IgD-negative memory B cell (primary cell): ENCODE results near the gene LTK. TPM values are rescaled to one million over a fixed set of nuclear protein-coding genes. Genes with fewer than 3 reads are reported as not detected.

Source experiments
- H3K27ac Mint-ChIP-seq, 3 donors: one replicate each; pipeline ENCODE4 v1.8.0; 2020 to 2022; ENCODE audit warnings: mild to moderate bottlenecking in 3 of 3, mixed read lengths in 3 of 3, moderate library complexity in 1 of 3
- H3K27me3 Mint-ChIP-seq: one replicate; pipeline ENCODE4 v1.8.0; 2021; ENCODE audit warnings: mixed read lengths
- H3K36me3 Mint-ChIP-seq: one replicate; pipeline ENCODE4 v1.8.0; 2020; ENCODE audit warnings: mild to moderate bottlenecking, mixed read lengths
- H3K4me1 Mint-ChIP-seq, 3 donors: one replicate each; pipeline ENCODE4 v1.8.0; 2020 to 2022; ENCODE audit warnings: mixed read lengths in 3 of 3, mild to moderate bottlenecking in 1 of 3
- H3K4me3 Mint-ChIP-seq, 4 donors: one replicate each; pipeline ENCODE4 v1.8.0; 2020 to 2022; ENCODE audit warnings: mild to moderate bottlenecking in 4 of 4, mixed read lengths in 4 of 4, moderate library complexity in 3 of 4
- H3K9me3 Mint-ChIP-seq, 3 donors: one replicate each; pipeline ENCODE4 v1.8.0; 2020 to 2021; ENCODE audit warnings: mixed read lengths in 3 of 3, mild to moderate bottlenecking in 1 of 3
- polyA plus RNA-seq: library from polyadenylated mRNA; unstranded; fragments of 300-500 nt; fragmentation: Illumina TruSeq; gene quantifications from one replicate; pipeline ENCODE4 v1.2.3, GENCODE V29; 2021

LTK gene
- polyA plus RNA-seq, 1 donor from 2014 or later: 2.0 TPM

- H3K4me1 Mint-ChIP-seq: no peaks in the 10 kb centered on the region
- H3K27ac Mint-ChIP-seq: no peak overlapping the region
- peaks cover 9% of the 10 kb centered on the region for H3K27me3 Mint-ChIP-seq
- no peaks in the 10 kb centered on the region for H3K9me3 Mint-ChIP-seq
- peaks cover 2% of the 10 kb centered on the region for H3K36me3 Mint-ChIP-seq
- H3K4me3 Mint-ChIP-seq: no peak overlapping the region
Observed at GRCh38 chr15:41550066-41550775, 36.6 kb upstream of the LTK start.

- Mint-ChIP-seq H3K27ac (no peak overlapping the region), H3K9me3 (no peaks in the 10 kb centered on the region)
Observed at GRCh38 chr15:41546851-41547786, 33.5 kb upstream of the LTK start.

GRCh38 chr15:41545218-41545617 lies 31.6 kb upstream of the LTK start:
- H3K27ac Mint-ChIP-seq: peak overlapping the region in 1 of 3 donors; percentile 76
- no peaks in the 10 kb centered on the region for H3K27me3 Mint-ChIP-seq
- H3K4me1 Mint-ChIP-seq: peaks cover 7 to 22% (median 11%) of the 10 kb centered on the region in 3 donors
- H3K4me3 Mint-ChIP-seq: peak overlapping the region; percentile 93 to 96 (median 94)
- peaks cover 1% of the 10 kb centered on the region for H3K36me3 Mint-ChIP-seq
- H3K9me3 Mint-ChIP-seq: no peaks in the 10 kb centered on the region

More at GRCh38 chr15:41546851-41547786, 33.5 kb upstream of the LTK start:
- H3K36me3 Mint-ChIP-seq: peaks cover 1% of the 10 kb centered on the region
- peak overlapping the region in 2 of 4 donors; percentile 7 to 52 for H3K4me3 Mint-ChIP-seq
- peaks cover 3% of the 10 kb centered on the region for H3K27me3 Mint-ChIP-seq
- H3K4me1 Mint-ChIP-seq: peaks cover 5 to 15% (median 11%) of the 10 kb centered on the region in 3 donors

- H3K9me3 Mint-ChIP-seq: no peaks in the 10 kb centered on the region
- peaks cover 7 to 22% (median 11%) of the 10 kb centered on the region in 3 donors for H3K4me1 Mint-ChIP-seq
- peak overlapping the region; percentile 93 to 96 (median 94) for H3K4me3 Mint-ChIP-seq
- no peaks in the 10 kb centered on the region for H3K36me3 Mint-ChIP-seq
- H3K27ac Mint-ChIP-seq: peak overlapping the region; percentile 64 to 90 (median 71)
- no peaks in the 10 kb centered on the region for H3K27me3 Mint-ChIP-seq
Observed at GRCh38 chr15:41544650-41545015, 31.0 kb upstream of the LTK start.

- H3K4me1 Mint-ChIP-seq: peaks cover 11 to 27% (median 14%) of the 10 kb centered on the region in 3 donors
- H3K9me3 Mint-ChIP-seq: no peaks in the 10 kb centered on the region
- no peaks in the 10 kb centered on the region for H3K27me3 Mint-ChIP-seq
- peak overlapping the region; percentile 64 to 90 (median 71) for H3K27ac Mint-ChIP-seq
- H3K36me3 Mint-ChIP-seq: no peaks in the 10 kb centered on the region
- peak overlapping the region; percentile 93 to 96 (median 94) for H3K4me3 Mint-ChIP-seq
Observed at GRCh38 chr15:41543521-41543870, 29.9 kb upstream of the LTK start.

GRCh38 chr15:41536866-41537265 lies 23.2 kb upstream of the LTK start:
- peaks cover 2 to 11% (median 10%) of the 10 kb centered on the region in 3 donors for H3K4me1 Mint-ChIP-seq
- no peaks in the 10 kb centered on the region for H3K27me3 Mint-ChIP-seq
- peak overlapping the region in 1 of 3 donors; percentile 27 for H3K27ac Mint-ChIP-seq
- no peak overlapping the region for H3K4me3 Mint-ChIP-seq
- H3K9me3 Mint-ChIP-seq: no peaks in the 10 kb centered on the region
- peaks cover 11% of the 10 kb centered on the region for H3K36me3 Mint-ChIP-seq

- H3K4me3 Mint-ChIP-seq: no peak overlapping the region
- no peaks in the 10 kb centered on the region for H3K27me3 Mint-ChIP-seq
- H3K4me1 Mint-ChIP-seq: peaks cover 11 to 17% (median 14%) of the 10 kb centered on the region in 3 donors
- peaks cover 11% of the 10 kb centered on the region for H3K36me3 Mint-ChIP-seq
- H3K27ac Mint-ChIP-seq: peak overlapping the region in 1 of 3 donors; percentile 38
- no peaks in the 10 kb centered on the region for H3K9me3 Mint-ChIP-seq
Observed at GRCh38 chr15:41535544-41535943, 21.9 kb upstream of the LTK start.

GRCh38 chr15:41530363-41530956 lies 16.8 kb upstream of the LTK start:
- peaks cover 16% of the 10 kb centered on the region for H3K36me3 Mint-ChIP-seq
- no peaks in the 10 kb centered on the region for H3K9me3 Mint-ChIP-seq
- H3K27me3 Mint-ChIP-seq: no peaks in the 10 kb centered on the region
- H3K4me3 Mint-ChIP-seq: peak overlapping the region in 2 of 4 donors; percentile 79 to 80
- peak overlapping the region in 1 of 3 donors; percentile 89 for H3K27ac Mint-ChIP-seq
- peaks cover 11 to 13% (median 13%) of the 10 kb centered on the region in 3 donors for H3K4me1 Mint-ChIP-seq

- Mint-ChIP-seq H3K4me1 (peaks cover 0 to under 1% (median 0%) of the 10 kb centered on the region in 3 donors), H3K27ac (no peak overlapping the region), H3K36me3 (peaks cover 6% of the 10 kb centered on the region), H3K9me3 (no peaks in the 10 kb centered on the region), H3K27me3 (no peaks in the 10 kb centered on the region), H3K4me3 (no peak overlapping the region)
Observed at GRCh38 chr15:41523097-41523496, 9.5 kb upstream of the LTK start.

- Mint-ChIP-seq H3K4me3 (no peak overlapping the region), H3K27ac (peak overlapping the region in 1 of 3 donors; percentile 75), H3K27me3 (no peaks in the 10 kb centered on the region)
Observed at GRCh38 chr15:41521614-41522013, 8.0 kb upstream of the LTK start.

GRCh38 chr15:41520636-41521035 lies 7.0 kb upstream of the LTK start:
- no peaks in the 10 kb centered on the region for H3K9me3 Mint-ChIP-seq
- H3K27me3 Mint-ChIP-seq: no peaks in the 10 kb centered on the region
- H3K4me3 Mint-ChIP-seq: no peak overlapping the region
- H3K27ac Mint-ChIP-seq: no peak overlapping the region
- peaks cover 2% of the 10 kb centered on the region for H3K36me3 Mint-ChIP-seq
- H3K4me1 Mint-ChIP-seq: peaks cover 0 to 4% (median 3%) of the 10 kb centered on the region in 3 donors

More at GRCh38 chr15:41521614-41522013, 8.0 kb upstream of the LTK start:
- Mint-ChIP-seq H3K36me3 (peaks cover 4% of the 10 kb centered on the region), H3K4me1 (peaks cover 0 to 3% (median 0%) of the 10 kb centered on the region in 3 donors), H3K9me3 (no peaks in the 10 kb centered on the region)

- no peak overlapping the region for H3K4me3 Mint-ChIP-seq
Observed at GRCh38 chr15:41517895-41518449, 4.3 kb upstream of the LTK start.

GRCh38 chr15:41512940-41513505 lies 604 bp downstream of the LTK start:
- H3K4me3 Mint-ChIP-seq: peak overlapping the region; percentile 83 to 96 (median 94)
- peaks cover 13% of the 10 kb centered on the region for H3K27me3 Mint-ChIP-seq

More at GRCh38 chr15:41517895-41518449, 4.3 kb upstream of the LTK start:
- Mint-ChIP-seq H3K27ac (peak overlapping the region in 1 of 3 donors; percentile 2), H3K9me3 (no peaks in the 10 kb centered on the region), H3K36me3 (peaks cover 2% of the 10 kb centered on the region), H3K27me3 (peaks cover 7% of the 10 kb centered on the region), H3K4me1 (peaks cover 7 to 10% (median 10%) of the 10 kb centered on the region in 3 donors)

GRCh38 chr15:41512512-41512939 lies 1.1 kb downstream of the LTK start:
- H3K4me1 Mint-ChIP-seq: peaks cover 8 to 15% (median 13%) of the 10 kb centered on the region in 3 donors
- H3K36me3 Mint-ChIP-seq: no peaks in the 10 kb centered on the region
- H3K27me3 Mint-ChIP-seq: peaks cover 13% of the 10 kb centered on the region
- H3K27ac Mint-ChIP-seq: peak overlapping the region in 2 of 3 donors; percentile 23 to 88
- no peaks in the 10 kb centered on the region for H3K9me3 Mint-ChIP-seq
- H3K4me3 Mint-ChIP-seq: peak overlapping the region; percentile 83 to 96 (median 94)

More at GRCh38 chr15:41512940-41513505, 604 bp downstream of the LTK start:
- Mint-ChIP-seq H3K4me1 (peaks cover 10 to 15% (median 13%) of the 10 kb centered on the region in 3 donors), H3K9me3 (no peaks in the 10 kb centered on the region), H3K36me3 (no peaks in the 10 kb centered on the region), H3K27ac (peak overlapping the region in 2 of 3 donors; percentile 85 to 88)
